ENCODE data around the gene MAP2K2. TPM values are rescaled to one million over a fixed set of nuclear protein-coding genes. Genes with fewer than 3 reads are reported as not detected.

The MAP2K2 gene
- total and polyA plus RNA-seq, 2 experiments from 2014 or later, result 217 to 240 TPM

GRCh38 chr19:4121815-4122214 lies 2.1 kb downstream of the MAP2K2 start:
- TF ChIP-seq CTCF (IDR thresholded peaks at IDR 0.05; ENCODE audit: low read depth, low read length), result no peak
- Histone ChIP-seq H3K4me3 (no peak overlapping the region), H3K4me1 (ENCODE audit: low read depth) (peaks cover 6% of the 10 kb centered on the region), H3K27ac (no peak overlapping the region), H3K36me3 (peaks cover 5% of the 10 kb centered on the region), H3K27me3 (no peaks in the 10 kb centered on the region), H3K9me3 (ENCODE audit: low read depth) (no peaks in the 10 kb centered on the region)
- no peak for DNase-seq (ENCODE audit: low read depth in 1 of 2, low spot score in 1 of 2)

GRCh38 chr19:4121273-4121612 lies 2.7 kb downstream of the MAP2K2 start:
- TF ChIP-seq CTCF (IDR thresholded peaks at IDR 0.05; ENCODE audit: low read depth, low read length), result no peak
- Histone ChIP-seq H3K27ac (no peak overlapping the region), H3K4me3 (no peak overlapping the region)

GRCh38 chr19:4120559-4121272 lies 3.2 kb downstream of the MAP2K2 start:
- H3K27me3 ChIP-seq, result no peaks in the 10 kb centered on the region

More at GRCh38 chr19:4121273-4121612, 2.7 kb downstream of the MAP2K2 start:
- H3K9me3 ChIP-seq (ENCODE audit: low read depth), result no peaks in the 10 kb centered on the region
- peaks cover 6% of the 10 kb centered on the region for H3K4me1 ChIP-seq (ENCODE audit: low read depth)
- H3K27me3 ChIP-seq, result no peaks in the 10 kb centered on the region
- peaks cover 6% of the 10 kb centered on the region for H3K36me3 ChIP-seq
- DNase-seq (ENCODE audit: low read depth in 1 of 2, low spot score in 1 of 2), result no peak

GRCh38 chr19:4119763-4120162 lies 4.2 kb downstream of the MAP2K2 start:
- H3K9me3 ChIP-seq (ENCODE audit: low read depth), result no peaks in the 10 kb centered on the region
- H3K4me1 ChIP-seq (ENCODE audit: low read depth), result peaks cover 16% of the 10 kb centered on the region
- DNase-seq (ENCODE audit: low read depth in 1 of 2, low spot score in 1 of 2), result no peak
- H3K4me3 ChIP-seq, result no peak overlapping the region
- TF ChIP-seq CTCF (IDR thresholded peaks at IDR 0.05; ENCODE audit: low read depth, low read length), result no peak
- peaks cover 6% of the 10 kb centered on the region for H3K36me3 ChIP-seq
- H3K27me3 ChIP-seq, result no peaks in the 10 kb centered on the region
- no peak overlapping the region for H3K27ac ChIP-seq

More at GRCh38 chr19:4120559-4121272, 3.2 kb downstream of the MAP2K2 start:
- no peak for TF ChIP-seq CTCF (IDR thresholded peaks at IDR 0.05; ENCODE audit: low read depth, low read length)
- Histone ChIP-seq H3K4me1 (ENCODE audit: low read depth) (peaks cover 8% of the 10 kb centered on the region), H3K36me3 (peaks cover 6% of the 10 kb centered on the region), H3K4me3 (no peak overlapping the region), H3K27ac (no peak overlapping the region), H3K9me3 (ENCODE audit: low read depth) (no peaks in the 10 kb centered on the region)
- peak in 1 of 2 donors; percentile 57 for DNase-seq (ENCODE audit: low read depth in 1 of 2, low spot score in 1 of 2)

- DNase-seq (ENCODE audit: low read depth in 1 of 2, low spot score in 1 of 2), result no peak
Observed at GRCh38 chr19:4115818-4116385, 8.0 kb downstream of the MAP2K2 start.

More at GRCh38 chr19:4115818-4116385, 8.0 kb downstream of the MAP2K2 start:
- no peaks in the 10 kb centered on the region for H3K9me3 ChIP-seq (ENCODE audit: low read depth)
- H3K36me3 ChIP-seq, result peaks cover 9% of the 10 kb centered on the region
- H3K4me1 ChIP-seq (ENCODE audit: low read depth), result peaks cover 11% of the 10 kb centered on the region
- H3K4me3 ChIP-seq, result no peak overlapping the region
- no peak for TF ChIP-seq CTCF (IDR thresholded peaks at IDR 0.05; ENCODE audit: low read depth, low read length)
- H3K27me3 ChIP-seq, result no peaks in the 10 kb centered on the region
- H3K27ac ChIP-seq, result peak overlapping the region; percentile 70

Data from cardiac muscle cell (in vitro differentiated cells and primary cell).